ENCODE measurements around the gene RGSL1.

- TF ChIP-seq CTCF (IDR thresholded peaks at IDR 0.05; ENCODE audit: low read depth, low read length, missing input control) (no peak), HNF4A (conservative IDR thresholded peaks at IDR 0.05) (no peak), TAF1 (conservative IDR thresholded peaks at IDR 0.05) (no peak), SP1 (IDR thresholded peaks at IDR 0.05) (no peak), GABPA (IDR thresholded peaks at IDR 0.05 in 1 of 2, conservative IDR thresholded peaks at IDR 0.05 in 1 of 2) (no peak)
These were observed 105.5 kb downstream of the RGSL1 start for GRCh38 chr1:182555493-182555892.
